Coronary artery (tissue), 2 donors: ENCODE results near the gene WIPF2.

Experiments
- DNase-seq: peaks from one replicate; pipeline ENCODE4 v3.0.0-alpha.2; 2017; ENCODE audit warnings: low spot score
- H3K27ac ChIP-seq, 2 donors: fragments of 200-600 bp; sonication (generic); one replicate each; pipeline ENCODE4 v1.5.1; 2016 to 2019
- H3K4me3 ChIP-seq: fragments of 200-600 bp; sonication (generic); 2 replicates; pipeline ENCODE4 v1.5.1; 2016; ENCODE audit warnings: mild to moderate bottlenecking, moderate library complexity
- TF ChIP-seq, protein P1 (sequence below): fragments of 200-600 bp; sonication (generic); IDR thresholded peaks from one replicate; pipeline ENCODE4 v1.5.1; 2019; ENCODE audit warnings: antibody characterized with exemption

WIPF2 gene

GRCh38 chr17:40287494-40288369, 68.6 kb downstream of the WIPF2 start, which contains the start of gene CDC6:
TSS of gene CDC6 (plus strand) at chr17:40287879. CDS start at chr17:40289421, 1,542 bp downstream.
- H3K27ac ChIP-seq, result no peak within 1 kb of the TSS
- TF ChIP-seq, protein P1, sequence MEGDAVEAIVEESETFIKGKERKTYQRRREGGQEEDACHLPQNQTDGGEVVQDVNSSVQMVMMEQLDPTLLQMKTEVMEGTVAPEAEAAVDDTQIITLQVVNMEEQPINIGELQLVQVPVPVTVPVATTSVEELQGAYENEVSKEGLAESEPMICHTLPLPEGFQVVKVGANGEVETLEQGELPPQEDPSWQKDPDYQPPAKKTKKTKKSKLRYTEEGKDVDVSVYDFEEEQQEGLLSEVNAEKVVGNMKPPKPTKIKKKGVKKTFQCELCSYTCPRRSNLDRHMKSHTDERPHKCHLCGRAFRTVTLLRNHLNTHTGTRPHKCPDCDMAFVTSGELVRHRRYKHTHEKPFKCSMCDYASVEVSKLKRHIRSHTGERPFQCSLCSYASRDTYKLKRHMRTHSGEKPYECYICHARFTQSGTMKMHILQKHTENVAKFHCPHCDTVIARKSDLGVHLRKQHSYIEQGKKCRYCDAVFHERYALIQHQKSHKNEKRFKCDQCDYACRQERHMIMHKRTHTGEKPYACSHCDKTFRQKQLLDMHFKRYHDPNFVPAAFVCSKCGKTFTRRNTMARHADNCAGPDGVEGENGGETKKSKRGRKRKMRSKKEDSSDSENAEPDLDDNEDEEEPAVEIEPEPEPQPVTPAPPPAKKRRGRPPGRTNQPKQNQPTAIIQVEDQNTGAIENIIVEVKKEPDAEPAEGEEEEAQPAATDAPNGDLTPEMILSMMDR, result no peak
- peak; percentile 99 for DNase-seq

GRCh38 chr17:40290629-40291280, 71.7 kb downstream of the WIPF2 start:
- TF ChIP-seq, protein P1, result peak; percentile 18
- peak; percentile 50 for DNase-seq
- H3K27ac ChIP-seq, result no peak overlapping the region

More at GRCh38 chr17:40287494-40288369, 68.6 kb downstream of the WIPF2 start, which contains the start of gene CDC6:
- peak within 1 kb of the TSS; percentile 70 for H3K4me3 ChIP-seq

GRCh38 chr17:40291281-40291664, 72.2 kb downstream of the WIPF2 start:
- peak; percentile 52 for DNase-seq
- Histone ChIP-seq H3K4me3 (no peak overlapping the region), H3K27ac (no peak overlapping the region)
- TF ChIP-seq, protein P1, result no peak

More at GRCh38 chr17:40290629-40291280, 71.7 kb downstream of the WIPF2 start:
- no peak overlapping the region for H3K4me3 ChIP-seq

GRCh38 chr17:40293363-40293762, 74.3 kb downstream of the WIPF2 start:
- Histone ChIP-seq H3K27ac (peak overlapping the region in 1 of 2 donors; percentile 72), H3K4me3 (no peak overlapping the region)
- TF ChIP-seq, protein P1, result no peak
- peak; percentile 43 for DNase-seq

GRCh38 chr17:40295488-40296436, 76.7 kb downstream of the WIPF2 start:
- H3K4me3 ChIP-seq, result no peak overlapping the region
- DNase-seq, result peak; percentile 8
- TF ChIP-seq, protein P1, result no peak
- H3K27ac ChIP-seq, result peak overlapping the region in 1 of 2 donors; percentile 1

- Histone ChIP-seq H3K4me3 (no peak overlapping the region), H3K27ac (no peak overlapping the region)
- peak; percentile 55 for DNase-seq
- TF ChIP-seq, protein P1, result no peak
Observed at GRCh38 chr17:40297511-40297910, 78.4 kb downstream of the WIPF2 start.
